Spleen (tissue), 13 donors: ENCODE data around the gene TOMM5. TPM values are rescaled to one million over a fixed set of nuclear protein-coding genes. Genes with fewer than 3 reads are reported as not detected.
A peak's percentile ranks its signal among the peaks of the same experiment; 100 is the strongest.

Source experiments
- DNase-seq: peaks from one replicate; pipeline ENCODE4 v3.0.0-alpha.2; 2020
- H3K27ac ChIP-seq, 8 donors: fragments of 200-600 bp; sonication (generic) in 7 of 8; 1 replicate in 4 of 8; 2 replicates in 4 of 8; pipeline versions ENCODE4 v1.5.0 to v1.8.0; 2016 to 2021; ENCODE audit warnings: inconsistent platforms in 4 of 8, mild to moderate bottlenecking in 4 of 8, moderate library complexity in 1 of 8
- H3K27me3 ChIP-seq, 7 donors: fragments of 200-600 bp; sonication (generic) in 6 of 7; replicated peaks in 1 of 7; 1 replicate in 4 of 7; 2 replicates in 3 of 7; pipeline versions ENCODE4 v1.5.0 to v1.8.0; 2016 to 2021; ENCODE audit warnings: inconsistent platforms in 3 of 7, mild to moderate bottlenecking in 1 of 7
- H3K36me3 ChIP-seq, 6 donors: fragments of 200-600 bp; sonication (generic) in 5 of 6; 1 replicate in 4 of 6; 2 replicates in 2 of 6; pipeline versions ENCODE4 v1.5.0 to v1.8.0; 2016 to 2021; ENCODE audit warnings: inconsistent platforms in 2 of 6
- H3K4me1 ChIP-seq, 6 donors: fragments of 200-600 bp; sonication (generic) in 5 of 6; 1 replicate in 3 of 6; 2 replicates in 3 of 6; pipeline versions ENCODE4 v1.5.0 to v1.8.0; 2016 to 2021; ENCODE audit warnings: inconsistent platforms in 3 of 6
- H3K4me3 ChIP-seq, 8 donors: fragments of 200-600 bp; sonication (generic) in 7 of 8; 1 replicate in 4 of 8; 2 replicates in 4 of 8; pipeline versions ENCODE4 v1.5.0 to v1.8.0; 2016 to 2021; ENCODE audit warnings: inconsistent platforms in 4 of 8, mild to moderate bottlenecking in 4 of 8, moderate library complexity in 2 of 8
- H3K9me3 ChIP-seq, 8 donors: fragments of 200-600 bp; sonication (generic) in 7 of 8; 1 replicate in 4 of 8; 2 replicates in 4 of 8; pipeline versions ENCODE4 v1.5.0 to v1.8.0; 2016 to 2021; ENCODE audit warnings: inconsistent platforms in 4 of 8
- CTCF ChIP-seq, 11 experiments: fragments of 200-600 bp in 7 of 11; fragments of 450-650 bp in 4 of 11; sonication (generic) in 4 of 11; IDR thresholded peaks in 8 of 11; conservative IDR thresholded peaks in 3 of 11; 1 replicate in 7 of 11; 2 replicates in 4 of 11; pipeline versions ENCODE4 v1.4.0 to v1.8.0; 2016 to 2021; ENCODE audit warnings: antibody characterized with exemption in 11 of 11, inconsistent platforms in 4 of 11, mild to moderate bottlenecking in 1 of 11
- POLR2A ChIP-seq, 3 donors: fragments of 450-650 bp; IDR thresholded peaks; one replicate each; pipeline ENCODE4 v1.5.1; 2017; ENCODE audit warnings: antibody characterized with exemption in 3 of 3, mild to moderate bottlenecking in 1 of 3
- POLR2AphosphoS5 ChIP-seq, 3 donors: sonication (generic); formaldehyde crosslinking; IDR thresholded peaks; one replicate each; pipeline ENCODE4 v1.5.1; 2017; ENCODE audit warnings: antibody characterized with exemption in 3 of 3
- WGBS, 5 donors: extraction: QIAGEN DNeasy Blood & Tissue Kit in 3 of 5; methylation state at CpG; one replicate each; pipeline versions ENCODE4 v1.1.5 to v1.1.7; 2013 to 2018; 5-methylcytosine and 5-hydroxymethylcytosine counted together
- intact Hi-C: fragments of 100-400 bp; cut with DNase I; formaldehyde crosslinking; loops from one replicate; pipeline ENCODE4 v1.15.0; 2023; ENCODE audit warnings: low total_unique reads
- long read RNA-seq, 2 donors: transcript quantifications; one replicate each; lab custom pipeline, GENCODE V29; 2026
- polyA plus RNA-seq, 3 donors: library from polyadenylated mRNA; stranded (reverse); fragments of 200-250 nt; gene quantifications; one replicate each; pipeline ENCODE4 v1.2.1, GENCODE V29; 2013
- total RNA-seq, 7 donors: library from RNA; depleted of rRNA in 3 of 7; stranded (reverse); fragments of >200 nt in 3 of 7; fragmentation: NEBNext Ultra II Directional in 4 of 7; extraction: Animal tissue kit (Norgen Biotek cat#: 25700) in 4 of 7; gene quantifications; one replicate each; pipeline versions ENCODE4 v1.1.0 to v1.2.1, GENCODE V29; 2016 to 2021
- donor health status: healthy with polysubstance abuse.
- donor health status: DM: no; HTN: no; CAD: no; lungs with moderate emphysema.
- donor health status: DM: no; HTN: no; CAD: no.
- donor health status: Bipolar disorder and iron deficiency.
- donor health status: healthy.
- donor health status: DM: no; HTN: no; CAD: no.
- donor health status: DM: yes; HTN: yes; CAD: no.

The TOMM5 gene
- total RNA-seq (100 to 1,000 TPM in 1 of 7 donors, 10 to 100 TPM in 6; 54.1 to 108 (median 65.5) TPM), polyA plus RNA-seq (100 to 1,000 TPM; 106 to 155 (median 137) TPM)
- long read RNA-seq, donor 1, transcript TOMM5-201 (2 exons, 751 nt), result major isoform, 81 of 84 reads
- long read RNA-seq, donor 1, partial matches to known transcripts, result 0 of 84 reads
- long read RNA-seq, donor 1, other reads (novel, unspliced or antisense), result 0 of 84 reads
- long read RNA-seq, donor 2, transcript TOMM5-201 (2 exons, 751 nt), result major isoform, 69 of 71 reads
- long read RNA-seq, donor 2, partial matches to known transcripts, result 0 of 71 reads
- long read RNA-seq, donor 2, other reads (novel, unspliced or antisense), result 0 of 71 reads

DNA sequence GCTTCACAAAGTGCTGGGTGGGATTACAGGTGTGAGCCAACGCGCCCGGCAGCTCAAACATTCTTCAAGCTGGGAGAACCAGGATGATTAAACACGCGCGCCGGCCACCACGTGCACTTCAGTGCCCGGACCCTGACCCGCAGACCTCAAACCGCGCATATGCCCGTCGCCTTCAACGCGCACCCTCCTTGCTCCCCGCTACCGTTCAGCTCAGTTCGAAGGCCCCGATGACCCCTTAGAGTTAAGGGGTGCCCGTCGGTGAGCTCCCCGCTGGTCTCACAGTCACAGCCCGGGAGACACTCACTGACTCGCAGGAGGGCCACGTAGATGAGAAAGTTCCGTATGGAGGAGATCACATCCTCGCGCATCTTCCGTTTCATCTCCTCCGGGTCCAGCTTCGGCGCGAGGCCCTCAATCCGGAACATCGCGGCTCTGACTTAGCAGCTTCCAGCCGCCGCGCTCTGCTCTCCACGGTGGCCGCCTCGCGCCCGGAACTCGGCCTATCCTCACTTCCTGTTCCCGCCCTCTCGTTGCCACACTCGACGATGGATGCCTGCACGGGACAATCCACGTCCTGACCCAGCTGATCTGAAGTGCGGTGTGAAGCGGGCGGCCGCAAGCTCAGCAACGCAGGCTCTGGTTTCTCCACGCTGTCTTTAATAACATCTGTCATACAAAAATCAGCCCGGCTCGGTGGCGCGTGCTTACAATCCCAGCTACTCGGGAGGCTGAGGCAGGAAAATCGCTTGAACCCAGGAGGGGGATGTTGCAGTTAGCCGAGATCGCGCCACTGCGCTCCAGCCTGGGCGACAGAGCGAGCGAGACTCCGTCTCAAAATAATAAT lies at the start of gene TOMM5:
Gene TOMM5, minus strand, starts transcription at position 490 of the 844 bp plus-strand sequence. Its CDS starts 65 bp downstream, at position 425.
- H3K4me3 ChIP-seq, result peak within 1 kb of the TSS; percentile 71 to 93 (median 82)
- H3K36me3 ChIP-seq, result peaks cover 0 to 27% (median 15%) of the 10 kb centered on the region in 6 donors
- H3K9me3 ChIP-seq, result no peaks in the 10 kb centered on the region
- WGBS, 5 donors, result 0 to 1% (median 0%) methylated on average over 62 to 72 of the region's 72 CpGs
- TF ChIP-seq POLR2A (IDR thresholded peaks at IDR 0.05) (peak in 2 of 3 donors; percentile 17 to 63), POLR2AphosphoS5 (IDR thresholded peaks at IDR 0.05) (peak; percentile 98 to 99 (median 98)), CTCF (IDR thresholded peaks at IDR 0.05 in 8 of 11, conservative IDR thresholded peaks at IDR 0.05 in 3 of 11) (peak in 2 of 11 experiments; percentile 16 to 37)
- DNase-seq, result peak; percentile 97
- H3K27ac ChIP-seq, result peak within 1 kb of the TSS; percentile 78 to 93 (median 88)
- peaks cover 0 to 6% (median 0%) of the 10 kb centered on the region in 7 donors for H3K27me3 ChIP-seq
- peaks cover 20 to 70% (median 54%) of the 10 kb centered on the region in 6 donors for H3K4me1 ChIP-seq
- intact Hi-C loops, result loop anchor here (10.0 kb wide), 1 partner anchor 108 kb away; the partner anchor contains the start of gene POLR1E

DNA sequence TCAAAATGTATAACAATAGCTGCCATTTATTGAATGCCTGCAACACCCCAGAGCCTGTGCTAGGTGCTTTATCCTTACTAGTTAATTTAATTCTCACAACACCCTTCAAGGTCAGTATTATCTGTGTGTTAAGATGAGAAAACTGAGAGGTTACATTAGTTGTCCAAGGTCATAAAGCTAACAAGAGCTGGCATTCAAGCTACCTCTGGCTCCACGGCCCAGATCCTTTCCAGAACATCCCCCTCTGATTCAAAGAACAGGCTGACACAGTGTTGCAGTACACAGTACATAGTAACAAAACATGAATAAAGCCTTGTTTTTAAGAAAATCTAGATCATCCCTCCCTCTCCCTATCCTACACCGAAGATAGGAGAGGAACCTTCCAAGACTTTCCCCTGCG lies 48.9 kb upstream of the TOMM5 start:
- Histone ChIP-seq H3K36me3 (no peaks in the 10 kb centered on the region), H3K4me3 (no peak overlapping the region), H3K4me1 (no peaks in the 10 kb centered on the region), H3K27ac (no peak overlapping the region), H3K9me3 (no peaks in the 10 kb centered on the region), H3K27me3 (peaks cover 0 to 33% (median 0%) of the 10 kb centered on the region in 7 donors)
- intact Hi-C loops, result no loop called here
- TF ChIP-seq POLR2A (IDR thresholded peaks at IDR 0.05), result no peak
- no peak for TF ChIP-seq POLR2AphosphoS5 (IDR thresholded peaks at IDR 0.05)
- TF ChIP-seq CTCF (IDR thresholded peaks at IDR 0.05 in 8 of 11, conservative IDR thresholded peaks at IDR 0.05 in 3 of 11), result no peak
- no peak for DNase-seq
- 83 to 89% (median 87%) methylated on average over 3 of the region's 3 CpGs for WGBS, 5 donors

DNA sequence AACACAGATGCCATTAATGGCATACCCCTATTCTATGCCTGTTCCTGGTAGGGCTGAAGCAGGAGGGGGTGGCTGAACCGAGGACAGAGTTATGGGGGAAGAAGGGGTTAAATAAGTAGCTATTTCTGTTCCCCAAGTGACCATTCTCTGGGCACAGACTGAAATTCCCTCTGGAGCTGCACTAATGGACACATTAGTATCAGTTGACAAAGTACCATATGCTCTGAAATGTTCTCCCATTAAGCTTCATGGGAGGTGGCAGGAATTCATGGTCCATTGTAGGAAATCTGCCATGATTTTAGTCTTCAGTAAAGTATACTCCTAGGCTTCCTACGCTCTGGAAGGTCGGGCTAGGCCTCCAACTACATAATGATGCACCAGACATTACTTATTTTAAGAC lies 47.8 kb upstream of the TOMM5 start:
- H3K4me1 ChIP-seq, result no peaks in the 10 kb centered on the region
- H3K27ac ChIP-seq, result no peak overlapping the region
- TF ChIP-seq CTCF (IDR thresholded peaks at IDR 0.05 in 8 of 11, conservative IDR thresholded peaks at IDR 0.05 in 3 of 11), result no peak
- TF ChIP-seq POLR2A (IDR thresholded peaks at IDR 0.05), result no peak
- TF ChIP-seq POLR2AphosphoS5 (IDR thresholded peaks at IDR 0.05), result no peak
- no peak for DNase-seq
- no peak overlapping the region for H3K4me3 ChIP-seq
- no peaks in the 10 kb centered on the region for H3K36me3 ChIP-seq
- WGBS, 5 donors, result 71 to 92% (median 76%) methylated on average over 3 of the region's 3 CpGs
- intact Hi-C loops, result no loop called here
- H3K9me3 ChIP-seq, result no peaks in the 10 kb centered on the region
- H3K27me3 ChIP-seq, result peaks cover 0 to 33% (median 0%) of the 10 kb centered on the region in 7 donors
